ENCODE measurements around the gene DVL2.

- TF ChIP-seq, protein P1, sequence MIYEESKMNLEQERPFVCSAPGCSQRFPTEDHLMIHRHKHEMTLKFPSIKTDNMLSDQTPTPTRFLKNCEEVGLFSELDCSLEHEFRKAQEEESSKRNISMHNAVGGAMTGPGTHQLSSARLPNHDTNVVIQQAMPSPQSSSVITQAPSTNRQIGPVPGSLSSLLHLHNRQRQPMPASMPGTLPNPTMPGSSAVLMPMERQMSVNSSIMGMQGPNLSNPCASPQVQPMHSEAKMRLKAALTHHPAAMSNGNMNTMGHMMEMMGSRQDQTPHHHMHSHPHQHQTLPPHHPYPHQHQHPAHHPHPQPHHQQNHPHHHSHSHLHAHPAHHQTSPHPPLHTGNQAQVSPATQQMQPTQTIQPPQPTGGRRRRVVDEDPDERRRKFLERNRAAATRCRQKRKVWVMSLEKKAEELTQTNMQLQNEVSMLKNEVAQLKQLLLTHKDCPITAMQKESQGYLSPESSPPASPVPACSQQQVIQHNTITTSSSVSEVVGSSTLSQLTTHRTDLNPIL (CRISPR knock-in tag; IDR thresholded peaks at IDR 0.05; ENCODE audit: low read depth): no peak
- TF ChIP-seq TCF4 (CRISPR knock-in tag; IDR thresholded peaks at IDR 0.05; ENCODE audit: borderline replicate concordance) (no peak), BACH2 (CRISPR knock-in tag; IDR thresholded peaks at IDR 0.05; ENCODE audit: borderline replicate concordance) (no peak), GLIS3 (CRISPR knock-in tag; IDR thresholded peaks at IDR 0.05) (no peak), ESRRG (CRISPR knock-in tag; IDR thresholded peaks at IDR 0.05) (no peak), TOX (CRISPR knock-in tag; IDR thresholded peaks at IDR 0.05; ENCODE audit: borderline replicate concordance) (no peak)
- TF ChIP-seq, protein P2, sequence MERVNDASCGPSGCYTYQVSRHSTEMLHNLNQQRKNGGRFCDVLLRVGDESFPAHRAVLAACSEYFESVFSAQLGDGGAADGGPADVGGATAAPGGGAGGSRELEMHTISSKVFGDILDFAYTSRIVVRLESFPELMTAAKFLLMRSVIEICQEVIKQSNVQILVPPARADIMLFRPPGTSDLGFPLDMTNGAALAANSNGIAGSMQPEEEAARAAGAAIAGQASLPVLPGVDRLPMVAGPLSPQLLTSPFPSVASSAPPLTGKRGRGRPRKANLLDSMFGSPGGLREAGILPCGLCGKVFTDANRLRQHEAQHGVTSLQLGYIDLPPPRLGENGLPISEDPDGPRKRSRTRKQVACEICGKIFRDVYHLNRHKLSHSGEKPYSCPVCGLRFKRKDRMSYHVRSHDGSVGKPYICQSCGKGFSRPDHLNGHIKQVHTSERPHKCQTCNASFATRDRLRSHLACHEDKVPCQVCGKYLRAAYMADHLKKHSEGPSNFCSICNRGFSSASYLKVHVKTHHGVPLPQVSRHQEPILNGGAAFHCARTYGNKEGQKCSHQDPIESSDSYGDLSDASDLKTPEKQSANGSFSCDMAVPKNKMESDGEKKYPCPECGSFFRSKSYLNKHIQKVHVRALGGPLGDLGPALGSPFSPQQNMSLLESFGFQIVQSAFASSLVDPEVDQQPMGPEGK (CRISPR knock-in tag; IDR thresholded peaks at IDR 0.05; ENCODE audit: borderline replicate concordance): no peak
- TF ChIP-seq, protein P3, sequence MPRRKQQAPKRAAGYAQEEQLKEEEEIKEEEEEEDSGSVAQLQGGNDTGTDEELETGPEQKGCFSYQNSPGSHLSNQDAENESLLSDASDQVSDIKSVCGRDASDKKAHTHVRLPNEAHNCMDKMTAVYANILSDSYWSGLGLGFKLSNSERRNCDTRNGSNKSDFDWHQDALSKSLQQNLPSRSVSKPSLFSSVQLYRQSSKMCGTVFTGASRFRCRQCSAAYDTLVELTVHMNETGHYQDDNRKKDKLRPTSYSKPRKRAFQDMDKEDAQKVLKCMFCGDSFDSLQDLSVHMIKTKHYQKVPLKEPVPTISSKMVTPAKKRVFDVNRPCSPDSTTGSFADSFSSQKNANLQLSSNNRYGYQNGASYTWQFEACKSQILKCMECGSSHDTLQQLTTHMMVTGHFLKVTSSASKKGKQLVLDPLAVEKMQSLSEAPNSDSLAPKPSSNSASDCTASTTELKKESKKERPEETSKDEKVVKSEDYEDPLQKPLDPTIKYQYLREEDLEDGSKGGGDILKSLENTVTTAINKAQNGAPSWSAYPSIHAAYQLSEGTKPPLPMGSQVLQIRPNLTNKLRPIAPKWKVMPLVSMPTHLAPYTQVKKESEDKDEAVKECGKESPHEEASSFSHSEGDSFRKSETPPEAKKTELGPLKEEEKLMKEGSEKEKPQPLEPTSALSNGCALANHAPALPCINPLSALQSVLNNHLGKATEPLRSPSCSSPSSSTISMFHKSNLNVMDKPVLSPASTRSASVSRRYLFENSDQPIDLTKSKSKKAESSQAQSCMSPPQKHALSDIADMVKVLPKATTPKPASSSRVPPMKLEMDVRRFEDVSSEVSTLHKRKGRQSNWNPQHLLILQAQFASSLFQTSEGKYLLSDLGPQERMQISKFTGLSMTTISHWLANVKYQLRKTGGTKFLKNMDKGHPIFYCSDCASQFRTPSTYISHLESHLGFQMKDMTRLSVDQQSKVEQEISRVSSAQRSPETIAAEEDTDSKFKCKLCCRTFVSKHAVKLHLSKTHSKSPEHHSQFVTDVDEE (CRISPR knock-in tag; IDR thresholded peaks at IDR 0.05): no peak
Observed at GRCh38 chr17:7195971-7196370, 38.3 kb downstream of the DVL2 start.
